Suprapubic skin (tissue), 4 donors: Measurements from ENCODE around the gene ANKRD34A. TPM values are rescaled to one million over a fixed set of nuclear protein-coding genes. Genes with fewer than 3 reads are reported as not detected.
A peak's percentile ranks its signal among the peaks of the same experiment; 100 is the strongest.
"Not testable (repeated sequence)": the region's sequence is repeated elsewhere in the genome, so short reads cannot be mapped to it uniquely, and the experiment has no call there.

Source experiments
- DNase-seq, 2 donors: peaks; one replicate each; pipeline ENCODE4 v3.0.0-alpha.2; 2019; ENCODE audit warnings: low spot score in 2 of 2
- H3K27ac ChIP-seq: fragments of 200-600 bp; sonication (generic); one replicate; pipeline ENCODE4 v1.5.1; 2019
- H3K27me3 ChIP-seq: fragments of 200-600 bp; sonication (generic); one replicate; pipeline ENCODE4 v1.5.1; 2019
- H3K36me3 ChIP-seq: fragments of 200-600 bp; sonication (generic); one replicate; pipeline ENCODE4 v1.5.1; 2019
- H3K4me1 ChIP-seq: fragments of 200-600 bp; sonication (generic); one replicate; pipeline ENCODE4 v1.5.1; 2019
- H3K4me3 ChIP-seq: fragments of 200-600 bp; sonication (generic); one replicate; pipeline ENCODE4 v1.5.1; 2019; ENCODE audit warnings: mild to moderate bottlenecking
- H3K9me3 ChIP-seq: fragments of 200-600 bp; sonication (generic); one replicate; pipeline ENCODE4 v1.5.1; 2019
- EP300 ChIP-seq: sonication (generic); formaldehyde crosslinking; IDR thresholded peaks from one replicate; pipeline ENCODE4 v1.6.1; 2017; ENCODE audit warnings: antibody characterized with exemption
- POLR2A ChIP-seq, 2 donors: fragments of 450-650 bp; IDR thresholded peaks; one replicate each; pipeline ENCODE4 v1.6.1; 2017; ENCODE audit warnings: antibody characterized with exemption in 2 of 2, mild to moderate bottlenecking in 2 of 2, moderate library complexity in 2 of 2
- POLR2AphosphoS5 ChIP-seq, 3 donors: sonication (generic); formaldehyde crosslinking; IDR thresholded peaks; one replicate each; pipeline ENCODE4 v1.6.1; 2017; ENCODE audit warnings: antibody characterized with exemption in 3 of 3
- WGBS: methylation state at CpG from one replicate; pipeline ENCODE4 v1.1.5; 2018; 5-methylcytosine and 5-hydroxymethylcytosine counted together
- total RNA-seq, 4 donors: library from RNA; depleted of rRNA; stranded (reverse); fragments of >200 nt; gene quantifications; one replicate each; pipeline ENCODE4 v1.1.0, GENCODE V29; 2016
- TF ChIP-seq, protein P1 (sequence below), 2 donors: fragments of 200-600 bp in 1 of 2; fragments of 450-650 bp in 1 of 2; sonication (generic) in 1 of 2; IDR thresholded peaks; one replicate each; pipeline ENCODE4 v1.5.1; 2016 to 2019; ENCODE audit warnings: antibody characterized with exemption in 2 of 2, mild to moderate bottlenecking in 1 of 2, moderate library complexity in 1 of 2

ANKRD34A gene
- total RNA-seq, 4 donors from 2014 or later: 0.21 to 0.64 (median 0.45) TPM; not detected in 1

- no peak for DNase-seq
- H3K4me1 ChIP-seq: no peaks in the 10 kb centered on the region
- H3K36me3 ChIP-seq: no peaks in the 10 kb centered on the region
- WGBS: 74% methylated on average over 4 of the region's 4 CpGs
- TF ChIP-seq POLR2AphosphoS5 (IDR thresholded peaks at IDR 0.05): no peak
- TF ChIP-seq, protein P1, sequence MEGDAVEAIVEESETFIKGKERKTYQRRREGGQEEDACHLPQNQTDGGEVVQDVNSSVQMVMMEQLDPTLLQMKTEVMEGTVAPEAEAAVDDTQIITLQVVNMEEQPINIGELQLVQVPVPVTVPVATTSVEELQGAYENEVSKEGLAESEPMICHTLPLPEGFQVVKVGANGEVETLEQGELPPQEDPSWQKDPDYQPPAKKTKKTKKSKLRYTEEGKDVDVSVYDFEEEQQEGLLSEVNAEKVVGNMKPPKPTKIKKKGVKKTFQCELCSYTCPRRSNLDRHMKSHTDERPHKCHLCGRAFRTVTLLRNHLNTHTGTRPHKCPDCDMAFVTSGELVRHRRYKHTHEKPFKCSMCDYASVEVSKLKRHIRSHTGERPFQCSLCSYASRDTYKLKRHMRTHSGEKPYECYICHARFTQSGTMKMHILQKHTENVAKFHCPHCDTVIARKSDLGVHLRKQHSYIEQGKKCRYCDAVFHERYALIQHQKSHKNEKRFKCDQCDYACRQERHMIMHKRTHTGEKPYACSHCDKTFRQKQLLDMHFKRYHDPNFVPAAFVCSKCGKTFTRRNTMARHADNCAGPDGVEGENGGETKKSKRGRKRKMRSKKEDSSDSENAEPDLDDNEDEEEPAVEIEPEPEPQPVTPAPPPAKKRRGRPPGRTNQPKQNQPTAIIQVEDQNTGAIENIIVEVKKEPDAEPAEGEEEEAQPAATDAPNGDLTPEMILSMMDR (IDR thresholded peaks at IDR 0.05): no peak
- no peak for TF ChIP-seq EP300
- no peak for TF ChIP-seq POLR2A (IDR thresholded peaks at IDR 0.05)
- no peak overlapping the region for H3K4me3 ChIP-seq
- H3K27me3 ChIP-seq: no peaks in the 10 kb centered on the region
- no peaks in the 10 kb centered on the region for H3K9me3 ChIP-seq
- H3K27ac ChIP-seq: no peak overlapping the region
These were observed 22.0 kb downstream of the ANKRD34A start for GRCh38 chr1:145942405-145942804.

GRCh38 chr1:145937436-145937835 is 26.9 kb downstream of the ANKRD34A start:
- H3K27ac ChIP-seq: no peak overlapping the region
- H3K9me3 ChIP-seq: no peaks in the 10 kb centered on the region
- 71% methylated on average over 1 of the region's 1 CpG for WGBS
- H3K27me3 ChIP-seq: no peaks in the 10 kb centered on the region
- H3K36me3 ChIP-seq: peaks cover 24% of the 10 kb centered on the region
- H3K4me3 ChIP-seq: no peak overlapping the region
- H3K4me1 ChIP-seq: peaks cover 3% of the 10 kb centered on the region
- TF ChIP-seq EP300 (no peak), POLR2AphosphoS5 (IDR thresholded peaks at IDR 0.05) (no peak)
- TF ChIP-seq, protein P1 (IDR thresholded peaks at IDR 0.05): no peak
- no peak for DNase-seq

- DNase-seq: no peak
- Histone ChIP-seq H3K4me1 (peaks cover 3% of the 10 kb centered on the region), H3K36me3 (peaks cover 24% of the 10 kb centered on the region), H3K27me3 (no peaks in the 10 kb centered on the region), H3K27ac (peak overlapping the region; percentile 38), H3K4me3 (no peak overlapping the region), H3K9me3 (no peaks in the 10 kb centered on the region)
- TF ChIP-seq POLR2A (IDR thresholded peaks at IDR 0.05): no peak
- TF ChIP-seq POLR2AphosphoS5 (IDR thresholded peaks at IDR 0.05): no peak
- TF ChIP-seq, protein P1 (IDR thresholded peaks at IDR 0.05): no peak
- no peak for TF ChIP-seq EP300
- 65% methylated on average over 6 of the region's 8 CpGs for WGBS
These were observed 28.1 kb downstream of the ANKRD34A start for GRCh38 chr1:145936247-145936646.

DNA sequence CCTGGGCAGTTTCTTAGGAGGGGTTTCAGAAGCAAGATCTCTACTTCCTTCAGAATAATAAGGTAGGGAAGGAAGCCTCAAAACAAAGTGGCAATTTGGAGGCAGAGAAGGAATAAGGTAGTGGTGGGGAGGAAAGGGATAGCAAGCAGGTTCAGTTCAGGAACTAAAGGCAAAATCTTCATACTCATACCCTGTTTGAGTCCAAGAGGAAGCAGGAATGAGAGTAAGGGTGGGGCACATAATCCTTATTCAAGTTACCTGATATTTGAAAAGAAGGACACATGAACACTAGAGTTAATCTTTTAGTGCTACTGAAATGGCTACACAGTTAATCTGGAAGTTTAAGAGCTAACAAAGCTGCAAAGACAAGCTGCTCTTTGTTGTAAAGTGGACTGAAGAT is 28.7 kb downstream of the ANKRD34A start:
- H3K27me3 ChIP-seq: no peaks in the 10 kb centered on the region
- DNase-seq: no peak
- no peak overlapping the region for H3K4me3 ChIP-seq
- TF ChIP-seq POLR2A (IDR thresholded peaks at IDR 0.05) (no peak), EP300 (no peak), POLR2AphosphoS5 (IDR thresholded peaks at IDR 0.05) (no peak)
- TF ChIP-seq, protein P1 (IDR thresholded peaks at IDR 0.05): no peak
- peaks cover 3% of the 10 kb centered on the region for H3K4me1 ChIP-seq
- no peak overlapping the region for H3K27ac ChIP-seq
- H3K9me3 ChIP-seq: no peaks in the 10 kb centered on the region
- H3K36me3 ChIP-seq: peaks cover 24% of the 10 kb centered on the region

DNA sequence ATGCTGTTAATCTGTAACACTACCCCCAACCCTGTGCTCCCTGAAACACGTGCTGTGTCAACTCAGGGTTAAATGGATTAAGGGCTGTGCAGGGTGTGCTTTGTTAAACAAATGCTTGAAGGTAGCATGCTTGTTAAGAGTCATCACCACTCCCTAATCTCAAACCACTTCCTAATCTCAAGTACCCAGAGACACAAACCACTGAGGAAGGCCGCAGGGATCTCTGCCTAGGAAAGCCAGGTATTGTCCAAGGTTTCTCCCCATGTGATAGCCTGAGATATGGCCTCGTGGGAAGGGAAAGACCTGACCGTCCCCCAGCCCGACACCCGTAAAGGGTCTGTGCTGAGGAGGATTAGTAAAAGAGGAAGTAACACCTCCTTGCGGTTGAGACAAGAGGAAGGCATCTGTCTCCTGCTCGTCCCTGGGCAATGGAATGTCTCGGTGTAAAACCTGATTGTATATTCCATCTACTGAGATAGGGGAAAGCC is 31.8 kb downstream of the ANKRD34A start:
- H3K27ac ChIP-seq, H3K9me3 ChIP-seq, H3K27me3 ChIP-seq, DNase-seq, H3K4me3 ChIP-seq: not testable (repeated sequence)
- Histone ChIP-seq H3K4me1 (peaks cover 13% of the 10 kb centered on the region), H3K36me3 (peaks cover 24% of the 10 kb centered on the region)
- WGBS: 61% methylated on average over 9 of the region's 9 CpGs
